HEK293 (cell line): ENCODE results near the gene ZRSR2.
A peak's percentile ranks its signal among the peaks of the same experiment; 100 is the strongest.

ENCODE experiments used
- CTCF ChIA-PET: fragments of 350-600 bp; formaldehyde crosslinking; extraction: SDS; loops from one replicate; lab custom pipeline; 2021; ENCODE audit warnings: antibody characterized with exemption; lab: Yijun Ruan, JAX
- POLR2A ChIA-PET: fragments of 300-600 bp; formaldehyde crosslinking; extraction: SDS; loops from one replicate; lab custom pipeline; 2020; ENCODE audit warnings: antibody characterized with exemption, inconsistent platforms; lab: Yijun Ruan, JAX
- H3K27ac ChIP-seq: fragments of 200-500 bp; sonication (Bioruptor generic); 2 replicates; pipeline ENCODE4 v1.5.1; 2014; ENCODE audit warnings: low read depth, low read length, control low read depth, inconsistent platforms; ENCODE audit errors: extremely low read depth
- H3K36me3 ChIP-seq, 2 experiments: fragments of 200-500 bp in 1 of 2; sonication (Bioruptor generic) in 1 of 2; 1 replicate in 1 of 2; 2 replicates in 1 of 2; pipeline ENCODE4 v1.5.1; 2014 to 2017; ENCODE audit warnings: inconsistent platforms in 2 of 2, low read length in 2 of 2; ENCODE audit not compliant: control insufficient read depth in 2 of 2, insufficient read depth in 1 of 2
- H3K4me1 ChIP-seq: fragments of 200-500 bp; sonication (Bioruptor generic); 2 replicates; pipeline ENCODE4 v1.5.1; 2014; ENCODE audit warnings: mild to moderate bottlenecking, low read length, inconsistent platforms; ENCODE audit not compliant: control insufficient read depth, insufficient read depth
- H3K4me3 ChIP-seq: 2 replicates; pipeline ENCODE4 v1.5.1; 2011; ENCODE audit warnings: low read depth, mild to moderate bottlenecking, control low read depth, low read length, moderate library complexity
- H3K9me3 ChIP-seq: fragments of 200-500 bp; sonication (Bioruptor generic); 2 replicates; pipeline ENCODE4 v1.5.1; 2014; ENCODE audit warnings: low read depth, low read length, inconsistent platforms; ENCODE audit not compliant: control insufficient read depth, insufficient read depth
- EGR2 ChIP-seq: fragments of 450-650 bp; formaldehyde crosslinking; IDR thresholded peaks from 2 replicates; pipeline ENCODE4 v1.5.1; 2016; ENCODE audit warnings: low read depth, missing biosample characterization, missing genetic modification characterization
- KLF9 ChIP-seq: fragments of 450-650 bp; formaldehyde crosslinking; IDR thresholded peaks from 2 replicates; pipeline ENCODE4 v1.5.1; 2016; ENCODE audit warnings: missing biosample characterization, missing genetic modification characterization, low read depth
- MZF1 ChIP-seq: fragments of 450-650 bp; formaldehyde crosslinking; IDR thresholded peaks from 2 replicates; pipeline ENCODE4 v1.5.1; 2017; ENCODE audit warnings: missing biosample characterization, missing genetic modification characterization, borderline replicate concordance
- SCRT1 ChIP-seq: fragments of 450-650 bp; formaldehyde crosslinking; IDR thresholded peaks from 2 replicates; pipeline ENCODE4 v1.5.1; 2016; ENCODE audit warnings: missing biosample characterization, missing genetic modification characterization, borderline replicate concordance
- SCRT2 ChIP-seq: fragments of 450-650 bp; formaldehyde crosslinking; IDR thresholded peaks from 2 replicates; pipeline ENCODE4 v1.5.1; 2016; ENCODE audit warnings: missing biosample characterization, missing genetic modification characterization
- ZBTB20 ChIP-seq: fragments of 450-650 bp; formaldehyde crosslinking; IDR thresholded peaks from 2 replicates; pipeline ENCODE4 v1.5.1; 2016; ENCODE audit warnings: missing biosample characterization, missing genetic modification characterization
- ZBTB48 ChIP-seq: fragments of 450-650 bp; formaldehyde crosslinking; IDR thresholded peaks from 2 replicates; pipeline ENCODE4 v1.5.1; 2016; ENCODE audit warnings: missing biosample characterization, missing genetic modification characterization
- ZBTB8A ChIP-seq: fragments of 450-650 bp; formaldehyde crosslinking; IDR thresholded peaks from 2 replicates; pipeline ENCODE4 v1.5.1; 2016; ENCODE audit warnings: missing biosample characterization, missing genetic modification characterization
- ZIC2 ChIP-seq: fragments of 450-650 bp; formaldehyde crosslinking; IDR thresholded peaks from 2 replicates; pipeline ENCODE4 v1.5.1; 2016; ENCODE audit warnings: missing biosample characterization, missing genetic modification characterization
- ZNF169 ChIP-seq: fragments of 450-650 bp; formaldehyde crosslinking; IDR thresholded peaks from 2 replicates; pipeline ENCODE4 v1.5.1; 2016; ENCODE audit warnings: missing biosample characterization, missing genetic modification characterization
- ZNF221 ChIP-seq: fragments of 450-650 bp; formaldehyde crosslinking; IDR thresholded peaks from 2 replicates; pipeline ENCODE4 v1.5.1; 2017; ENCODE audit warnings: missing biosample characterization, missing genetic modification characterization, borderline replicate concordance
- ZNF223 ChIP-seq: fragments of 450-650 bp; formaldehyde crosslinking; IDR thresholded peaks from 2 replicates; pipeline ENCODE4 v1.5.1; 2016; ENCODE audit warnings: missing biosample characterization, missing genetic modification characterization
- ZNF248 ChIP-seq: fragments of 450-650 bp; formaldehyde crosslinking; IDR thresholded peaks from 2 replicates; pipeline ENCODE4 v1.5.1; 2017; ENCODE audit warnings: missing biosample characterization, missing genetic modification characterization
- ZNF391 ChIP-seq: fragments of 450-650 bp; formaldehyde crosslinking; IDR thresholded peaks from 2 replicates; pipeline ENCODE4 v1.5.1; 2016; ENCODE audit warnings: low read depth, missing biosample characterization, missing genetic modification characterization, borderline replicate concordance
- ZNF394 ChIP-seq: fragments of 450-650 bp; formaldehyde crosslinking; IDR thresholded peaks from 2 replicates; pipeline ENCODE4 v1.5.1; 2016; ENCODE audit warnings: missing biosample characterization, missing genetic modification characterization, mild to moderate bottlenecking, moderate library complexity, borderline replicate concordance
- ZNF404 ChIP-seq: fragments of 450-650 bp; formaldehyde crosslinking; IDR thresholded peaks from 2 replicates; pipeline ENCODE4 v1.5.1; 2017; ENCODE audit warnings: missing biosample characterization, missing genetic modification characterization
- ZNF501 ChIP-seq: fragments of 450-650 bp; formaldehyde crosslinking; IDR thresholded peaks from 2 replicates; pipeline ENCODE4 v1.5.1; 2016; ENCODE audit warnings: missing biosample characterization, missing genetic modification characterization
- ZNF548 ChIP-seq: fragments of 450-650 bp; formaldehyde crosslinking; IDR thresholded peaks from 2 replicates; pipeline ENCODE4 v1.5.1; 2016; ENCODE audit warnings: missing biosample characterization, missing genetic modification characterization
- ZNF555 ChIP-seq: fragments of 450-650 bp; formaldehyde crosslinking; conservative IDR thresholded peaks from 2 replicates; pipeline ENCODE4 v1.5.1; 2017; ENCODE audit warnings: missing biosample characterization, mild to moderate bottlenecking, missing genetic modification characterization, inconsistent platforms
- ZNF623 ChIP-seq: fragments of 450-650 bp; formaldehyde crosslinking; IDR thresholded peaks from 2 replicates; pipeline ENCODE4 v1.5.1; 2016; ENCODE audit warnings: missing biosample characterization, missing genetic modification characterization
- ZNF624 ChIP-seq: fragments of 450-650 bp; formaldehyde crosslinking; IDR thresholded peaks from 2 replicates; pipeline ENCODE4 v1.5.1; 2017; ENCODE audit warnings: missing biosample characterization, missing genetic modification characterization
- ZNF76 ChIP-seq: fragments of 450-650 bp; formaldehyde crosslinking; IDR thresholded peaks from 2 replicates; pipeline ENCODE4; 2016; ENCODE audit warnings: low read depth, missing biosample characterization, missing genetic modification characterization, borderline replicate concordance
- ZNF785 ChIP-seq: fragments of 450-650 bp; formaldehyde crosslinking; IDR thresholded peaks from 2 replicates; pipeline ENCODE4 v1.5.1; 2016; ENCODE audit warnings: missing biosample characterization, missing genetic modification characterization
- ZSCAN18 ChIP-seq: fragments of 450-650 bp; formaldehyde crosslinking; IDR thresholded peaks from 2 replicates; pipeline ENCODE4 v1.5.1; 2016; ENCODE audit warnings: missing biosample characterization, missing genetic modification characterization
- ZXDB ChIP-seq: fragments of 450-650 bp; formaldehyde crosslinking; IDR thresholded peaks from 2 replicates; pipeline ENCODE4 v1.5.1; 2016; ENCODE audit warnings: missing biosample characterization, missing genetic modification characterization

The ZRSR2 gene

GRCh38 chrX:15790769-15791290 lies 546 bp downstream of the ZRSR2 start:
- Histone ChIP-seq H3K4me3 (peak overlapping the region; percentile 79), H3K9me3 (no peaks in the 10 kb centered on the region), H3K4me1 (peaks cover 4% of the 10 kb centered on the region; the same call in 1 of the 2 replicates), H3K27ac (peak overlapping the region; percentile 71), H3K36me3 (peaks cover 11 to 23% of the 10 kb centered on the region in 2 experiments; a peak in 1 of 3 replicates)
- ChIA-PET CTCF (interaction anchor here (0.5 to 1.6 kb wide), 6 partner anchors 12 to 1139 kb away, joined by 3 to 6 read pairs (median 3); no protein-coding TSS in a partner anchor), POLR2A (interaction anchor here (0.5 to 2.0 kb wide), 3 partner anchors 20 to 64 kb away, joined by 4 to 15 read pairs (median 13); partner anchors contain the start of genes AP1S2 and CA5B)
- TF ChIP-seq ZXDB (tag by site-specific recombination): 0 out of 2 replicates have a peak, but pooled peaks have one; percentile 13
- TF ChIP-seq ZBTB20 (tag by site-specific recombination): peak; percentile 9
- peak; percentile 3; the same call in 1 of the 2 replicates for TF ChIP-seq ZNF76 (tag by site-specific recombination)
- TF ChIP-seq ZNF394 (tag by site-specific recombination): 0 out of 2 replicates have a peak, but pooled peaks have one; percentile 3
- peak; percentile 3; the same call in 1 of the 2 replicates for TF ChIP-seq ZBTB8A (tag by site-specific recombination)
- TF ChIP-seq ZBTB48 (tag by site-specific recombination): no peak
- TF ChIP-seq EGR2 (tag by site-specific recombination): peak; percentile 65; the same call in 1 of the 2 replicates
- 0 out of 2 replicates have a peak, but pooled peaks have one; percentile 0 for TF ChIP-seq ZNF501 (tag by site-specific recombination)
- TF ChIP-seq ZNF169 (tag by site-specific recombination): no peak
- TF ChIP-seq ZNF404 (tag by site-specific recombination): no peak
- no peak for TF ChIP-seq ZNF548 (tag by site-specific recombination)

DNA sequence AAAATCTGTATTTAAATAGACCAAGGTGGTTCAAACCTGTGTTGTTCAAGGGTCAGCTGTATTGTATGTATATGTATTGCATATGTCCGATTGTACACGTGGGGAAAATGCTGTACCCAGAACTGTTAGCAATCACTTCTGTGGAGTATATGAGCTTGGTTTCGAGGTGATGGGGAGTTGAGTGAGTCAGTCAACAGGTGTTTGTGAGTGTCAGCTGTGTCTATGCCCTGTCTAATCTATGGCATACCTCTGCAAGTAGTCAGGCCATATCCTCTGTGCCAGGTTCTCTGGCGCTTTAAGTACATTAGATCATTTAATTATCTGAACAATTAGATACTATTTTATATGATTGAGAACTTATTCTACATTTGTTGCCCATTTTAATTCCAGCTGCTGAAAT lies 7.4 kb downstream of the ZRSR2 start:
- Histone ChIP-seq H3K9me3 (no peaks in the 10 kb centered on the region), H3K27ac (no peak overlapping the region), H3K36me3 (peaks cover 40 to 45% of the 10 kb centered on the region in 2 experiments), H3K4me3 (no peak overlapping the region), H3K4me1 (no peaks in the 10 kb centered on the region)
- CTCF ChIA-PET: interaction anchor here (0.6 to 0.7 kb wide), 2 partner anchors 46 to 922 kb away, joined by 3 to 5 read pairs; partner anchors contain the start of gene SYAP1
- POLR2A ChIA-PET: interaction anchor here (0.6 kb wide), 1 partner anchor 8 kb away, joined by 4 read pairs; the partner anchor contains the start of gene ZRSR2
- TF ChIP-seq SCRT1 (tag by site-specific recombination) (peak; percentile 55; the same call in 1 of the 2 replicates), ZNF223 (tag by site-specific recombination) (no peak), KLF9 (no peak), ZSCAN18 (tag by site-specific recombination) (no peak), ZNF248 (tag by site-specific recombination) (no peak), ZNF501 (tag by site-specific recombination) (no peak), ZNF221 (no peak), ZNF404 (tag by site-specific recombination) (no peak), MZF1 (no peak), ZNF623 (no peak), ZNF391 (tag by site-specific recombination) (no peak), ZNF785 (tag by site-specific recombination) (no peak), ZNF624 (no peak), SCRT2 (peak; percentile 60), ZNF555 (tag by site-specific recombination) (no peak), ZIC2 (tag by site-specific recombination) (no peak)
